Measurements from ENCODE around the gene DSCAM. TPM values are rescaled to one million over a fixed set of nuclear protein-coding genes. Genes with fewer than 3 reads are reported as not detected.

Gene DSCAM
- total and polyA plus RNA-seq, 4 donors = 0.02 to 0.25 (median 0.09) TPM

- Histone ChIP-seq H3K4me3 (no peak overlapping the region), H3K36me3 (ENCODE audit: control insufficient read depth in 4 of 4, insufficient read depth in 4 of 4, low read length in 4 of 4) (no peaks in the 10 kb centered on the region), H3K9me3 (ENCODE audit: control insufficient read depth in 4 of 4, insufficient read depth in 3 of 4, low read length in 3 of 4) (no peaks in the 10 kb centered on the region), H3K9ac (ENCODE audit: insufficient read depth in 1 of 2, low read length in 2 of 2) (no peak overlapping the region), H3K27me3 (ENCODE audit: control insufficient read depth in 3 of 3, insufficient read depth in 3 of 3, low read length in 2 of 3) (no peaks in the 10 kb centered on the region), H3K4me1 (ENCODE audit: control insufficient read depth in 5 of 5, insufficient read depth in 5 of 5, low read length in 5 of 5) (peaks cover 0 to 22% (median 0%) of the 10 kb centered on the region in 5 donors), H3K27ac (ENCODE audit: low read depth in 1 of 2, low read length in 1 of 2) (no peak overlapping the region)
- WGBS, 2 donors = 77 to 88% methylated on average over 4 of the region's 4 CpGs
- TF ChIP-seq CTCF (IDR thresholded peaks at IDR 0.05; ENCODE audit: control extremely low read depth, extremely low read depth) = no peak
- DNase-seq (no peak), ATAC-seq (ENCODE audit: insufficient read depth, low FRiP score) (no peak)
Observed at GRCh38 chr21:40635391-40635790, 211.6 kb downstream of the DSCAM start.

- Histone ChIP-seq H3K36me3 (ENCODE audit: control insufficient read depth in 4 of 4, insufficient read depth in 4 of 4, low read length in 4 of 4) (no peaks in the 10 kb centered on the region), H3K9ac (ENCODE audit: insufficient read depth in 1 of 2, low read length in 2 of 2) (no peak overlapping the region), H3K27me3 (ENCODE audit: control insufficient read depth in 3 of 3, insufficient read depth in 3 of 3, low read length in 2 of 3) (no peaks in the 10 kb centered on the region), H3K4me3 (no peak overlapping the region), H3K4me1 (ENCODE audit: control insufficient read depth in 5 of 5, insufficient read depth in 5 of 5, low read length in 5 of 5) (peaks cover 0 to 9% (median 0%) of the 10 kb centered on the region in 5 donors), H3K9me3 (ENCODE audit: control insufficient read depth in 4 of 4, insufficient read depth in 3 of 4, low read length in 3 of 4) (no peaks in the 10 kb centered on the region), H3K27ac (ENCODE audit: low read depth in 1 of 2, low read length in 1 of 2) (no peak overlapping the region)
- DNase-seq (no peak), ATAC-seq (ENCODE audit: insufficient read depth, low FRiP score) (no peak)
- 87 to 93% methylated on average over 6 of the region's 6 CpGs for WGBS, 2 donors
- no peak for TF ChIP-seq CTCF (IDR thresholded peaks at IDR 0.05; ENCODE audit: control extremely low read depth, extremely low read depth)
Observed at GRCh38 chr21:40634141-40634540, 212.8 kb downstream of the DSCAM start.

- no peak for TF ChIP-seq CTCF (IDR thresholded peaks at IDR 0.05; ENCODE audit: control extremely low read depth, extremely low read depth)
- 84 to 91% methylated on average over 9 of the region's 9 CpGs for WGBS, 2 donors
- no peak for ATAC-seq (ENCODE audit: insufficient read depth, low FRiP score)
- Histone ChIP-seq H3K9me3 (ENCODE audit: control insufficient read depth in 4 of 4, insufficient read depth in 3 of 4, low read length in 3 of 4) (no peaks in the 10 kb centered on the region), H3K9ac (ENCODE audit: insufficient read depth in 1 of 2, low read length in 2 of 2) (no peak overlapping the region), H3K27me3 (ENCODE audit: control insufficient read depth in 3 of 3, insufficient read depth in 3 of 3, low read length in 2 of 3) (no peaks in the 10 kb centered on the region), H3K4me1 (ENCODE audit: control insufficient read depth in 5 of 5, insufficient read depth in 5 of 5, low read length in 5 of 5) (peaks cover 0 to 5% (median 0%) of the 10 kb centered on the region in 5 donors), H3K4me3 (no peak overlapping the region), H3K36me3 (ENCODE audit: control insufficient read depth in 4 of 4, insufficient read depth in 4 of 4, low read length in 4 of 4) (no peaks in the 10 kb centered on the region), H3K27ac (ENCODE audit: low read depth in 1 of 2, low read length in 1 of 2) (no peak overlapping the region)
- DNase-seq = no peak
Observed at GRCh38 chr21:40633048-40633447, 213.9 kb downstream of the DSCAM start.

- Histone ChIP-seq H3K4me3 (no peak overlapping the region), H3K9me3 (ENCODE audit: control insufficient read depth in 4 of 4, insufficient read depth in 3 of 4, low read length in 3 of 4) (no peaks in the 10 kb centered on the region), H3K27ac (ENCODE audit: low read depth in 1 of 2, low read length in 1 of 2) (no peak overlapping the region), H3K4me1 (ENCODE audit: control insufficient read depth in 5 of 5, insufficient read depth in 5 of 5, low read length in 5 of 5) (peaks cover 0 to 2% (median 0%) of the 10 kb centered on the region in 5 donors), H3K9ac (ENCODE audit: insufficient read depth in 1 of 2, low read length in 2 of 2) (no peak overlapping the region), H3K27me3 (ENCODE audit: control insufficient read depth in 3 of 3, insufficient read depth in 3 of 3, low read length in 2 of 3) (no peaks in the 10 kb centered on the region), H3K36me3 (ENCODE audit: control insufficient read depth in 4 of 4, insufficient read depth in 4 of 4, low read length in 4 of 4) (no peaks in the 10 kb centered on the region)
- 77 to 89% methylated on average over 2 of the region's 2 CpGs for WGBS, 2 donors
- no peak for DNase-seq
- TF ChIP-seq CTCF (IDR thresholded peaks at IDR 0.05; ENCODE audit: control extremely low read depth, extremely low read depth) = no peak
- no peak for ATAC-seq (ENCODE audit: insufficient read depth, low FRiP score)
Observed at GRCh38 chr21:40631211-40631610, 215.7 kb downstream of the DSCAM start.

Data from lung (tissue), 12 donors.